ENCODE measurements around the gene RNF223.

- no peak for TF ChIP-seq POLR2A (IDR thresholded peaks at IDR 0.05)
- TF ChIP-seq CTCF (IDR thresholded peaks at IDR 0.05 in 8 of 11, conservative IDR thresholded peaks at IDR 0.05 in 3 of 11): no peak
These were observed 18.0 kb downstream of the RNF223 start for GRCh38 chr1:1055841-1056736.

Measured in spleen (tissue), 7 donors.